GM23248 (cell line): Measurements from ENCODE around the gene BICD1. TPM values are rescaled to one million over a fixed set of nuclear protein-coding genes. Genes with fewer than 3 reads are reported as not detected.

Source experiments
- DNase-seq: peaks from one replicate; pipeline ENCODE4 v3.0.0-alpha.2; 2015
- H2AFZ ChIP-seq: fragments of 200-600 bp; sonication (generic); 2 replicates; pipeline ENCODE4 v1.6.1; 2016; ENCODE audit warnings: antibody characterized with exemption
- H3F3A ChIP-seq: fragments of 200-600 bp; sonication (generic); 2 replicates; pipeline ENCODE4 v1.6.1; 2016; ENCODE audit warnings: mild to moderate bottlenecking, antibody characterized with exemption, mixed run types; ENCODE audit not compliant: insufficient read depth
- H3K27ac ChIP-seq: fragments of 200-600 bp; sonication (generic); 2 replicates; pipeline ENCODE4 v1.5.1; 2016; ENCODE audit warnings: mild to moderate bottlenecking
- H3K27me3 ChIP-seq: fragments of 200-600 bp; sonication (generic); replicated peaks from 2 replicates; pipeline ENCODE4 v1.6.1; 2016; ENCODE audit warnings: mild to moderate bottlenecking; ENCODE audit not compliant: insufficient read depth
- H3K36me3 ChIP-seq: fragments of 200-600 bp; sonication (generic); 2 replicates; pipeline ENCODE4 v1.6.1; 2016; ENCODE audit warnings: low read depth, mild to moderate bottlenecking
- H3K4me1 ChIP-seq: fragments of 200-600 bp; sonication (generic); 2 replicates; pipeline ENCODE4 v1.6.1; 2016; ENCODE audit warnings: mild to moderate bottlenecking; ENCODE audit not compliant: insufficient read depth
- H3K4me2 ChIP-seq: fragments of 200-600 bp; sonication (generic); one replicate; pipeline ENCODE4 v1.6.1; 2016; ENCODE audit warnings: mild to moderate bottlenecking; ENCODE audit not compliant: unreplicated experiment
- H3K4me3 ChIP-seq: fragments of 200-600 bp; sonication (generic); 2 replicates; pipeline ENCODE4 v1.5.1; 2016; ENCODE audit warnings: mild to moderate bottlenecking
- H3K79me2 ChIP-seq: fragments of 200-600 bp; sonication (generic); 2 replicates; pipeline ENCODE4 v1.6.1; 2016; ENCODE audit warnings: mild to moderate bottlenecking; ENCODE audit not compliant: insufficient read depth
- H3K9ac ChIP-seq: fragments of 200-600 bp; sonication (generic); 2 replicates; pipeline ENCODE4 v1.6.1; 2016; ENCODE audit warnings: mild to moderate bottlenecking
- H3K9me2 ChIP-seq: fragments of 200-600 bp; sonication (generic); 2 replicates; pipeline ENCODE4 v1.6.1; 2016; ENCODE audit warnings: mixed run types, mild to moderate bottlenecking, moderate library complexity; ENCODE audit not compliant: insufficient read depth
- H3K9me3 ChIP-seq: fragments of 200-600 bp; sonication (generic); one replicate; pipeline ENCODE4 v1.6.1; 2017; ENCODE audit warnings: low read depth
- H4K20me1 ChIP-seq: fragments of 200-600 bp; sonication (generic); 2 replicates; pipeline ENCODE4 v1.6.0; 2016; ENCODE audit not compliant: insufficient read depth
- EZH2 ChIP-seq: fragments of 200-600 bp; sonication (generic); IDR thresholded peaks from 2 replicates; pipeline ENCODE4 v1.6.1; 2018; ENCODE audit warnings: antibody characterized with exemption, mild to moderate bottlenecking; ENCODE audit not compliant: insufficient read depth, poor library complexity, severe bottlenecking
- EZH2phosphoT487 ChIP-seq: fragments of 200-600 bp; sonication (generic); IDR thresholded peaks from 2 replicates; pipeline ENCODE4 v1.6.1; 2018; ENCODE audit warnings: antibody characterized with exemption, moderate library complexity, mild to moderate bottlenecking, low read depth; ENCODE audit not compliant: insufficient read depth
- WGBS, 2 experiments: methylation state at CpG; one replicate each; pipeline ENCODE4 v1.1.6; 2015 to 2017; ENCODE audit warnings: low lambda C conversion rate in 2 of 2, low coverage in 1 of 2; ENCODE audit errors: missing lambda C conversion rate in 2 of 2; 5-methylcytosine and 5-hydroxymethylcytosine counted together
- in situ Hi-C: fragments of 300-500 bp; cut with MboI; formaldehyde crosslinking; loops from 2 replicates; pipeline ENCODE4 v1.15.0; 2020
- polyA plus RNA-seq: library from polyadenylated mRNA; unstranded; fragments of >200 nt; fragmentation: Nextera tagmentation; extraction: Ambion mirVana; gene quantifications from 2 replicates; pipeline ENCODE4 v1.2.1, GENCODE V29; 2016
- total RNA-seq: library from RNA; depleted of rRNA; stranded (reverse); fragments of >200 nt; shearing (Covaris generic); gene quantifications from 2 replicates; pipeline ENCODE4 v1.2.3, GENCODE V29; 2014

The BICD1 gene
- total and polyA plus RNA-seq, 2 experiments from 2014 or later, result 9.7 to 20.6 TPM

- no peak for DNase-seq
- Histone ChIP-seq H4K20me1 (no peaks in the 10 kb centered on the region), H3K4me3 (no peak overlapping the region), H3K79me2 (peaks cover 89% of the 10 kb centered on the region), H3F3A (peaks cover 18% of the 10 kb centered on the region; the same call in 1 of the 2 replicates), H3K9ac (no peak overlapping the region), H3K9me3 (no peaks in the 10 kb centered on the region), H3K9me2 (no peaks in the 10 kb centered on the region), H3K4me2 (no peak overlapping the region), H2AFZ (no peak overlapping the region), H3K27me3 (no peaks in the 10 kb centered on the region), H3K27ac (no peak overlapping the region), H3K36me3 (no peaks in the 10 kb centered on the region), H3K4me1 (peaks cover 27% of the 10 kb centered on the region)
- 83 to 85% methylated on average over 2 of the region's 2 CpGs for WGBS, 2 experiments
- in situ Hi-C loops, result no loop called here
- TF ChIP-seq EZH2phosphoT487 (no peak), EZH2 (no peak)
Measured at GRCh38 chr12:32135967-32136366, 29.3 kb downstream of the BICD1 start.

DNA sequence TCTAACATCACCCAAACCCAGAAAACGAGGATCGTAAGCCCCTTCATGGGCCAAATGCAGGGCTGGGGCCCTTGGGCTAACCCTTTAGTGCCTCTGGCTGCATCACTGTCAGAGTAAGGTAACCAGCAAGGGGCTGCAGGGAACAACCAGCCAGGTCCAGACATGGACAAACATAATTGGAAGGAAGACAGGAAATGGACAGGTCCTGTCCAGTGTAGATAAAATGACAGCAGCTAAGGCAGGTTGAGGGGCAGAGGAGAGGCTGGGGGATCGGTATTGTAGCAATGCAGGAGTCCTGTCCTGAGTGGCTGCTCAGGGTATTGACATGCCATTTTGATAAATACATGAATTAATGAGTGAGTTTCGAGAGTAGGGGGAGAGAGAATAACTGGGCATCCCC is 29.8 kb downstream of the BICD1 start:
- Histone ChIP-seq H3K4me1 (peaks cover 27% of the 10 kb centered on the region), H3K9me3 (no peaks in the 10 kb centered on the region), H3K36me3 (no peaks in the 10 kb centered on the region), H3K4me2 (no peak overlapping the region), H3K79me2 (peaks cover 89% of the 10 kb centered on the region), H3F3A (peaks cover 20% of the 10 kb centered on the region; the same call in 1 of the 2 replicates), H3K9me2 (no peaks in the 10 kb centered on the region), H3K27ac (no peak overlapping the region), H3K4me3 (no peak overlapping the region), H3K27me3 (no peaks in the 10 kb centered on the region), H3K9ac (no peak overlapping the region), H4K20me1 (no peaks in the 10 kb centered on the region), H2AFZ (no peak overlapping the region)
- 86 to 87% methylated on average over 4 of the region's 4 CpGs for WGBS, 2 experiments
- no peak for DNase-seq
- in situ Hi-C loops, result no loop called here
- TF ChIP-seq EZH2, result no peak
- TF ChIP-seq EZH2phosphoT487, result no peak

- Histone ChIP-seq H3K9ac (peak overlapping the region; percentile 77), H3K4me1 (peaks cover 17% of the 10 kb centered on the region), H3K27ac (peak overlapping the region; percentile 73), H3F3A (peaks cover 11% of the 10 kb centered on the region; the same call in 1 of the 2 replicates), H3K9me3 (no peaks in the 10 kb centered on the region), H3K79me2 (peaks cover 89% of the 10 kb centered on the region), H3K36me3 (no peaks in the 10 kb centered on the region), H3K4me2 (peak overlapping the region; percentile 87), H2AFZ (peak overlapping the region; percentile 84), H3K9me2 (no peaks in the 10 kb centered on the region), H4K20me1 (no peaks in the 10 kb centered on the region), H3K27me3 (no peaks in the 10 kb centered on the region), H3K4me3 (peak overlapping the region; percentile 68)
- WGBS, 2 experiments, result 1 to 2% methylated on average over 2 of the region's 2 CpGs
- peak; percentile 77 for DNase-seq
- in situ Hi-C loops, result no loop called here
- no peak for TF ChIP-seq EZH2phosphoT487
- TF ChIP-seq EZH2, result no peak
Measured at GRCh38 chr12:32139064-32139421, 32.4 kb downstream of the BICD1 start.

DNA sequence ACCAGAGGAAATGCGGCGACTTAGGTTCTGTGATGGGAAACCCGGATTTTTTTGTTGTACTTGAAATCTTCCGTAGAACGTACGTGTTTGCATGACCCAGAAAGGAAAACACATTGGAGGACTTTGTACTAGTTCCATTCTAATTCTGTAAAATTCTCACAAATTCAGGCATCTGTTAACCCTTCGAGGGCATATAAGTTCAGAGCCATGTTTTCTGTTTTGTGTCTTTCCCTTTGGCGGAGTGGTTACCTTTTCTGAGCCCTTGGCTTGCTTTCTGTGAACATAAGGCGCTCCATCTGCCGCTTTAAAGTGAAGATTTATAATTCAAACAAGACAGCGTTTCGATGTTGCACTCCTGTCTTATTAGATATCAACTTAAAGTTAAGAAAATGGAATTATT is 34.2 kb downstream of the BICD1 start:
- Histone ChIP-seq H3K27me3 (no peaks in the 10 kb centered on the region), H3K4me1 (peaks cover 10% of the 10 kb centered on the region; the same call in 1 of the 2 replicates), H3F3A (0 out of 2 replicates have a peak, but pooled peaks cover 4% of the 10 kb centered on the region), H2AFZ (no peak overlapping the region), H3K36me3 (no peaks in the 10 kb centered on the region), H3K4me2 (no peak overlapping the region), H3K9me2 (no peaks in the 10 kb centered on the region), H3K9me3 (no peaks in the 10 kb centered on the region), H4K20me1 (no peaks in the 10 kb centered on the region), H3K79me2 (peaks cover 98% of the 10 kb centered on the region), H3K9ac (no peak overlapping the region), H3K27ac (no peak overlapping the region), H3K4me3 (no peak overlapping the region)
- WGBS, 2 experiments, result 94 to 96% methylated on average over 12 of the region's 12 CpGs
- TF ChIP-seq EZH2 (no peak), EZH2phosphoT487 (no peak)
- no peak for DNase-seq
- in situ Hi-C loops, result no loop called here

- H3K79me2 ChIP-seq, result peaks cover 97% of the 10 kb centered on the region
- H3K4me2 ChIP-seq, result no peak overlapping the region
- H3K9me2 ChIP-seq, result no peaks in the 10 kb centered on the region
- H3K9ac ChIP-seq, result no peak overlapping the region
- 94 to 100% methylated on average over 1 of the region's 1 CpG for WGBS, 2 experiments
- H3K9me3 ChIP-seq, result no peaks in the 10 kb centered on the region
- no peaks in the 10 kb centered on the region for H3K27me3 ChIP-seq
- no peaks in the 10 kb centered on the region for H4K20me1 ChIP-seq
- H3K4me3 ChIP-seq, result no peak overlapping the region
- H3K27ac ChIP-seq, result no peak overlapping the region
- H3K36me3 ChIP-seq, result no peaks in the 10 kb centered on the region
- 0 out of 2 replicates have a peak, but pooled peaks cover 4% of the 10 kb centered on the region for H3F3A ChIP-seq
- no peak for TF ChIP-seq EZH2
- no peak for TF ChIP-seq EZH2phosphoT487
- no peak for DNase-seq
- H2AFZ ChIP-seq, result no peak overlapping the region
- peaks cover 12% of the 10 kb centered on the region; the same call in 1 of the 2 replicates for H3K4me1 ChIP-seq
- in situ Hi-C loops, result no loop called here
Measured at GRCh38 chr12:32145096-32145495, 38.4 kb downstream of the BICD1 start.
